A673 (cell line): Measurements from ENCODE around the gene BATF.

ENCODE experiments used
- CTCF ChIP-seq: fragments of 300-800, 200-600 bp; sonication (generic); conservative IDR thresholded peaks from 2 replicates; pipeline ENCODE4 v1.5.1; 2017; ENCODE audit warnings: low read depth, mild to moderate bottlenecking, antibody characterized with exemption, low read length, moderate library complexity, mixed read lengths
- EZH2 ChIP-seq: fragments of 200-600 bp; sonication (generic); IDR thresholded peaks from 2 replicates; pipeline ENCODE4 v1.6.1; 2017; ENCODE audit warnings: borderline replicate concordance, low read depth, mild to moderate bottlenecking, mixed read lengths, antibody characterized with exemption, low read length; ENCODE audit not compliant: poor library complexity, severe bottlenecking

DNA sequence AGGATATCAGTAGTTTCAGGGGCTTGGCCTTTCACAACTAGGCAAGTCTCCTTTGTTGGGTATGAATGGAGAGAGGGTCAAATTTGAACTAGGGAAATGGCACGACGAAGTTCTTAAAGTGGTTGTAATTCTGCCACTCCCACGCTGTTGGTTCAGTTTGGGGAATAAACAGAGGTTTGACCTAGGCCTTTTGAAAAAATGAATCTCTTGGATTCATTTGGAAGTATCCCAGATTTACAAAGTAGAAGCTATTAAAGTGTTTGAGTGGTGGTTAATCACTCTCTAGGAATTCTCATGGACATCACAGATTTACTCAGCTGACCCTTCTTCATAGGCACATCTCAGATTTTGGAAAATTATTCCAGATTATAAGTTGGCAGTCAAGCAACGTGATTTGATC, 14.8 kb downstream of the BATF start:
- TF ChIP-seq CTCF = no peak
- TF ChIP-seq EZH2 = no peak
